Measurements from ENCODE around the gene BPIFB1. TPM values are rescaled to one million over a fixed set of nuclear protein-coding genes. Genes with fewer than 3 reads are reported as not detected.

Gene BPIFB1
- total and polyA plus RNA-seq, 10 of the 15 experiments (the other 5 are each of a cell fraction or from before 2014, with no cell fraction given), result 0.13 TPM; not detected in 9

DNA sequence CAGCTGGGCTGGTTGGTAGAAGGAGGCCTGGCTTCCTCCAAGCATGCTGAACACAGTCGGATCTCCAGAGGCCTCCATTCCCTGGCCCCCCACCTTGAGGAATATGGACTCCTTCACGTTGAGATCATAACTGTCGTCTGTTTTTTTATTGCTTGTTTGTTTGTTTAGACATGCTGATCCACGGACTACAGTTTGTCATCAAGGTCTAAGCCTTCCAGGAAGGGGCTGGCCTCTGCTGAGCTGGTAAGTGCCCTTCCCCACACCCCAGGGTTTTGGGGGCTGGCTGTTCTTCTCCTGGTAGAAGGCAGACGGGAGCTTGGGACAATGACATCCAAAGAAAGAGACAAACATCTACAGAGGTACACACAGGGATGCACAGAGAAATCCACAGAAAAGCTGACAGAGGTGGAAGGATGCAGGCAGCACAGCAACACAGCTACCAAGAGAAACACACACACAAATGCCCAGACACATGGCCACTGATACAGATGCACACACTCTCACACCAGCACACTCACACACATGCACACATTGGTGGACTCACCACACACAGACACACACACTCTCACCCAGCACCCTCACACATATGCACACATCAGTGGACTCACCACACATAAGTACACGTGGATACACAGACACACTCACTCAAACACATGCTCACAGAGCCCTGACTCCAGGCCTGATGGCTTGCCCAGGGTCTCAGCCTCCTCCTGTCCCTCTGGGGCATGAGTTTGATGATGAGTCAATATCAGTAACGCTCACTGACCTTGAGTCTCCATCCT is 40.5 kb upstream of the BPIFB1 start:
- Histone ChIP-seq H3K4me3 (no peak overlapping the region), H4K20me1 (ENCODE audit: control insufficient read depth, insufficient read depth) (no peaks in the 10 kb centered on the region), H3K9me3 (replicated peaks; ENCODE audit: control insufficient read depth, insufficient read depth, low read length) (no peaks in the 10 kb centered on the region), H3K9ac (ENCODE audit: control insufficient read depth, insufficient read depth, low read length) (no peak overlapping the region), H3K27ac (ENCODE audit: control insufficient read depth, insufficient read depth) (no peak overlapping the region), H3K4me1 (ENCODE audit: control insufficient read depth, insufficient read depth, low read length) (no peaks in the 10 kb centered on the region), H2AFZ (ENCODE audit: control insufficient read depth, low read depth, low read length) (no peak overlapping the region), H3K36me3 (ENCODE audit: control insufficient read depth in 2 of 2, insufficient read depth in 2 of 2, low read length in 1 of 2) (no peaks in the 10 kb centered on the region), H3K27me3 (replicated peaks in 1 of 2; ENCODE audit: control insufficient read depth in 2 of 2, insufficient read depth in 2 of 2, low read length in 1 of 2) (0 out of 4 replicates have a peak, but pooled peaks cover 0 to 1% of the 10 kb centered on the region in 2 experiments), H3K4me2 (ENCODE audit: control insufficient read depth, insufficient read depth) (no peak overlapping the region), H3K79me2 (ENCODE audit: control insufficient read depth, insufficient read depth, low read length) (no peaks in the 10 kb centered on the region)
- DNase-seq (ENCODE audit: low read depth, low spot score) (no peak), ATAC-seq (no peak), FAIRE-seq (no peak)
- intact Hi-C loops (cut with micrococcal nuclease; ENCODE audit: unreplicated experiment) (no loop called here), in situ Hi-C loops (cut with MboI) (no loop called here)
- CTCF ChIA-PET, result interaction anchor here (0.5 kb wide), 1 partner anchor 15 kb away, joined by 3 read pairs; no protein-coding TSS in a partner anchor
- BruUV-seq (replicated peaks), result no TSS peak
- SMC1A ChIA-PET (ENCODE audit: uncharacterized antibody, unreplicated experiment), result no interaction called here
- RAD21 ChIA-PET (ENCODE audit: unreplicated experiment), result no interaction called here
- WGBS (ENCODE audit: insufficient coverage, insufficient replicate concordance, low lambda C conversion rate, missing lambda C conversion rate), result 4% methylated on average over 7 of the region's 7 CpGs
- POLR2A ChIA-PET, result no interaction called here
- TF ChIP-seq ETV6 (conservative IDR thresholded peaks at IDR 0.05 in 1 of 2, IDR thresholded peaks at IDR 0.05 in 1 of 2; ENCODE audit: borderline replicate concordance in 1 of 2, low read depth in 1 of 2) (no peak), CBX5 (IDR thresholded peaks at IDR 0.05; ENCODE audit: low read depth) (no peak), BACH1 (IDR thresholded peaks at IDR 0.05; ENCODE audit: borderline replicate concordance) (no peak), NRF1 (conservative IDR thresholded peaks at IDR 0.05; ENCODE audit: low read depth, low read length) (no peak)

DNA sequence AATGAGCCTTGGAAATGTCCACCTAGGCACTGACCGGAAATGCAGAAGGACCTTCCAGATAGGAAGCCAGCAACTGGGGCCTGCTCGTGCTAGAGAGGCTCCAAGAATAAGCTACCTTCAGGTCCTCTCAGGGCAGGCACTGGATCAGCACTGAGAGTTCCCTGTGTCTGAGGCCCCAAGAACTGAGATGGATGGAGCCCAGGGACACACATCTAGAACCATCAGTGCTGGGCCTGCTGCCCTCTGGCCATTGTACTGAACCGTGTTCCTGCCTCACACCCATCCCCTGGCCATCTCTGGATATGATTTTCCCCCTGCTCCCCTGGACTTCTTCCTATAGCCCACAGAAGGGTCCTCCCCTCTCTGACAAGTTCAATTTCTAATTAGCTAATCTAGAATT is 36.9 kb upstream of the BPIFB1 start:
- ATAC-seq (no peak), FAIRE-seq (no peak), DNase-seq (ENCODE audit: low read depth, low spot score) (no peak)
- intact Hi-C loops (cut with micrococcal nuclease; ENCODE audit: unreplicated experiment), result no loop called here
- SMC1A ChIA-PET (ENCODE audit: uncharacterized antibody, unreplicated experiment), result no interaction called here
- no TSS peak for BruUV-seq (replicated peaks)
- H2AFZ ChIP-seq (ENCODE audit: control insufficient read depth, low read depth, low read length), result no peak overlapping the region
- RAD21 ChIA-PET (ENCODE audit: unreplicated experiment), result no interaction called here
- no peak overlapping the region for H3K4me3 ChIP-seq
- H3K4me1 ChIP-seq (ENCODE audit: control insufficient read depth, insufficient read depth, low read length), result no peaks in the 10 kb centered on the region
- 17% methylated on average over 3 of the region's 3 CpGs for WGBS (ENCODE audit: insufficient coverage, insufficient replicate concordance, low lambda C conversion rate, missing lambda C conversion rate)
- POLR2A ChIA-PET, result no interaction called here
- no peaks in the 10 kb centered on the region for H3K9me3 ChIP-seq (replicated peaks; ENCODE audit: control insufficient read depth, insufficient read depth, low read length)
- CTCF ChIA-PET, result no interaction called here
- no peak overlapping the region for H3K27ac ChIP-seq (ENCODE audit: control insufficient read depth, insufficient read depth)
- no peak overlapping the region for H3K4me2 ChIP-seq (ENCODE audit: control insufficient read depth, insufficient read depth)
- no peaks in the 10 kb centered on the region for H3K79me2 ChIP-seq (ENCODE audit: control insufficient read depth, insufficient read depth, low read length)
- no peaks in the 10 kb centered on the region for H3K36me3 ChIP-seq (ENCODE audit: control insufficient read depth in 2 of 2, insufficient read depth in 2 of 2, low read length in 1 of 2)
- in situ Hi-C loops (cut with MboI), result no loop called here
- H4K20me1 ChIP-seq (ENCODE audit: control insufficient read depth, insufficient read depth), result no peaks in the 10 kb centered on the region
- 0 out of 4 replicates have a peak, but pooled peaks cover 0 to 1% of the 10 kb centered on the region in 2 experiments for H3K27me3 ChIP-seq (replicated peaks in 1 of 2; ENCODE audit: control insufficient read depth in 2 of 2, insufficient read depth in 2 of 2, low read length in 1 of 2)
- no peak overlapping the region for H3K9ac ChIP-seq (ENCODE audit: control insufficient read depth, insufficient read depth, low read length)
- TF ChIP-seq NR2C1 (IDR thresholded peaks at IDR 0.05) (no peak), SPI1 (IDR thresholded peaks at IDR 0.05; ENCODE audit: borderline replicate concordance, insufficient read depth, low read depth, low read length) (no peak), SREBF1 (IDR thresholded peaks at IDR 0.05; ENCODE audit: low read length) (no peak), IKZF2 (IDR thresholded peaks at IDR 0.05) (no peak), GATAD2B (conservative IDR thresholded peaks at IDR 0.05; ENCODE audit: low read depth) (no peak), ASH2L (IDR thresholded peaks at IDR 0.05; ENCODE audit: borderline replicate concordance, low read depth) (no peak), YY1 (IDR thresholded peaks at IDR 0.05; ENCODE audit: low read depth, low read length) (no peak), EP300 (IDR thresholded peaks at IDR 0.05; ENCODE audit: borderline replicate concordance in 1 of 2, control insufficient read depth in 1 of 2, low read depth in 2 of 2, low read length in 2 of 2) (no peak), NFYA (IDR thresholded peaks at IDR 0.05; ENCODE audit: borderline replicate concordance, low read depth, low read length) (no peak)
- TF ChIP-seq, protein P1, sequence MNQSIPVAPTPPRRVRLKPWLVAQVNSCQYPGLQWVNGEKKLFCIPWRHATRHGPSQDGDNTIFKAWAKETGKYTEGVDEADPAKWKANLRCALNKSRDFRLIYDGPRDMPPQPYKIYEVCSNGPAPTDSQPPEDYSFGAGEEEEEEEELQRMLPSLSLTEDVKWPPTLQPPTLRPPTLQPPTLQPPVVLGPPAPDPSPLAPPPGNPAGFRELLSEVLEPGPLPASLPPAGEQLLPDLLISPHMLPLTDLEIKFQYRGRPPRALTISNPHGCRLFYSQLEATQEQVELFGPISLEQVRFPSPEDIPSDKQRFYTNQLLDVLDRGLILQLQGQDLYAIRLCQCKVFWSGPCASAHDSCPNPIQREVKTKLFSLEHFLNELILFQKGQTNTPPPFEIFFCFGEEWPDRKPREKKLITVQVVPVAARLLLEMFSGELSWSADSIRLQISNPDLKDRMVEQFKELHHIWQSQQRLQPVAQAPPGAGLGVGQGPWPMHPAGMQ (IDR thresholded peaks at IDR 0.05; ENCODE audit: borderline replicate concordance), result no peak
- TF ChIP-seq, protein P2, sequence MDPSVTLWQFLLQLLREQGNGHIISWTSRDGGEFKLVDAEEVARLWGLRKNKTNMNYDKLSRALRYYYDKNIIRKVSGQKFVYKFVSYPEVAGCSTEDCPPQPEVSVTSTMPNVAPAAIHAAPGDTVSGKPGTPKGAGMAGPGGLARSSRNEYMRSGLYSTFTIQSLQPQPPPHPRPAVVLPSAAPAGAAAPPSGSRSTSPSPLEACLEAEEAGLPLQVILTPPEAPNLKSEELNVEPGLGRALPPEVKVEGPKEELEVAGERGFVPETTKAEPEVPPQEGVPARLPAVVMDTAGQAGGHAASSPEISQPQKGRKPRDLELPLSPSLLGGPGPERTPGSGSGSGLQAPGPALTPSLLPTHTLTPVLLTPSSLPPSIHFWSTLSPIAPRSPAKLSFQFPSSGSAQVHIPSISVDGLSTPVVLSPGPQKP (IDR thresholded peaks at IDR 0.05; ENCODE audit: low read depth, low read length), result no peak
